Activated T-cell treated with anti-CD3 and anti-CD28 coated beads, Interleukin-2, amount 50 U/mL, for 24 hours (primary cell): ENCODE results near the gene SIRPA.

ENCODE experiments used
- DNase-seq: peaks from one replicate; pipeline ENCODE4 v3.0.0-alpha.2; 2020
- H3K27ac Mint-ChIP-seq: 2 replicates; pipeline ENCODE4 v1.8.0; 2020; ENCODE audit warnings: mild to moderate bottlenecking, mixed read lengths
- H3K27me3 Mint-ChIP-seq: 2 replicates; pipeline ENCODE4 v1.8.0; 2020; ENCODE audit warnings: mixed read lengths
- H3K36me3 Mint-ChIP-seq: 2 replicates; pipeline ENCODE4 v1.8.0; 2020; ENCODE audit warnings: low read depth, mixed read lengths
- H3K4me1 Mint-ChIP-seq: 2 replicates; pipeline ENCODE4 v1.8.0; 2020; ENCODE audit warnings: low read depth, mixed read lengths
- H3K4me3 Mint-ChIP-seq: 2 replicates; pipeline ENCODE4 v1.8.0; 2020; ENCODE audit warnings: mild to moderate bottlenecking, moderate library complexity, mixed read lengths
- H3K9me3 Mint-ChIP-seq: 2 replicates; pipeline ENCODE4 v1.8.0; 2020; ENCODE audit warnings: mixed read lengths

SIRPA gene

DNA sequence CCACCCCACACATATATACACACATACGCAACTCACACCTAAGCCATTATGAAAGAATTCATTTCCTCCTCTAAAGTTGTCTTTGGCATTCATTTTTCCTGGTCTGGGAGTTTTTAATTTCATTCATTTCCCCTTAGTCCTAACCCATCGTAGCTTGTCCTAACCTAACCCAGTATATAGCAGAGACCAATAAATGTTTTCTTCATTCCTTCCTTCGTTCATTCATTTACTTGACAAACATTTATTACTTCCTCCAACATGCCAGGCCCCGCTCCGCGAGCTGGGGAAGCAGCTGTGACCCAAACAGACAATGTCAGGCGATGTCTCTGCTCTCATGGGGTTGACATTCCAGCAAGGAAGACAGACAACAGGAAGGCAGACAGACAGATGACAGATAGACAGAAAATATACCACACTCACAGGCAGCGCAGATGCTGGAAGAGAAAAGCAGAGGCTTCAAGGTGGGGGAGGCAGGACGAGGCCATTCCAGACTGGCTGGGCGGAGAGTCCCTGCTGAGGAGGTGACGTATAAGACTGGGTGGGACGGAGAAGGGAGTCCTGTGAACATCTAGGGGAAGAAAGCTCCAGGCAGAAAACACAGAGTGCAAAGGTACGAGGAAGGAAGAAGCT lies 33.7 kb upstream of the SIRPA start:
- Mint-ChIP-seq H3K4me3 (no peak overlapping the region), H3K9me3 (no peaks in the 10 kb centered on the region), H3K27me3 (peaks cover 20% of the 10 kb centered on the region), H3K36me3 (no peaks in the 10 kb centered on the region), H3K4me1 (no peaks in the 10 kb centered on the region), H3K27ac (no peak overlapping the region)
- DNase-seq = no peak

- Mint-ChIP-seq H3K36me3 (no peaks in the 10 kb centered on the region), H3K9me3 (no peaks in the 10 kb centered on the region), H3K27ac (no peak overlapping the region), H3K4me3 (no peak overlapping the region), H3K4me1 (no peaks in the 10 kb centered on the region), H3K27me3 (peaks cover 24% of the 10 kb centered on the region)
- no peak for DNase-seq
These were observed 33.1 kb upstream of the SIRPA start for GRCh38 chr20:1861996-1862662.

GRCh38 chr20:1862663-1863053 lies 32.5 kb upstream of the SIRPA start:
- Mint-ChIP-seq H3K4me3 (no peak overlapping the region), H3K9me3 (no peaks in the 10 kb centered on the region), H3K36me3 (no peaks in the 10 kb centered on the region), H3K27ac (no peak overlapping the region), H3K4me1 (no peaks in the 10 kb centered on the region), H3K27me3 (peaks cover 27% of the 10 kb centered on the region)
- no peak for DNase-seq

DNA sequence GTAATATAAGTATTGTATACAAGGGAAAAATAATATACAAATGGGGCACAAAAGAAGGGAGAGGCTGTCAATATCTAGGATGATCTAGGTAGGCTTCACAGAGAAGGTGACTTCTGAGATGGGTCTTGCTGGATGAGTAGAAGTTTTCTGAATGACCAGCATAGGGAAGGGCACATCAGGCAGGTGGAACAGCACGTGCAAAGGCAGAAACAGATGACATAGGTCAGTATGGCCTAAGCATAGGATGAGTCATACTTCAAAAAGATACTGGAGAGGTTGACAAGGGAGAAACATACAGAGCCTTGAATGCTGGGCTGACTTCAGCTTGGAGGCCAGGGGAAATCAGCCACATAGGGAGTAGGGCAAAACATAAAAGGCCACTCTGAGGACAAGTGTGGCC lies 31.9 kb upstream of the SIRPA start:
- Mint-ChIP-seq H3K27me3 (peaks cover 27% of the 10 kb centered on the region), H3K27ac (no peak overlapping the region), H3K4me1 (no peaks in the 10 kb centered on the region), H3K9me3 (no peaks in the 10 kb centered on the region), H3K4me3 (no peak overlapping the region), H3K36me3 (no peaks in the 10 kb centered on the region)
- DNase-seq = no peak

GRCh38 chr20:1866834-1867233 lies 28.4 kb upstream of the SIRPA start:
- DNase-seq = no peak
- peaks cover 47% of the 10 kb centered on the region for H3K27me3 Mint-ChIP-seq
- no peak overlapping the region for H3K4me3 Mint-ChIP-seq
- no peaks in the 10 kb centered on the region for H3K36me3 Mint-ChIP-seq
- no peaks in the 10 kb centered on the region for H3K9me3 Mint-ChIP-seq
- no peaks in the 10 kb centered on the region for H3K4me1 Mint-ChIP-seq
- H3K27ac Mint-ChIP-seq = no peak overlapping the region

- Mint-ChIP-seq H3K4me3 (no peak overlapping the region), H3K4me1 (no peaks in the 10 kb centered on the region), H3K27me3 (peaks cover 52% of the 10 kb centered on the region), H3K36me3 (no peaks in the 10 kb centered on the region), H3K27ac (no peak overlapping the region), H3K9me3 (no peaks in the 10 kb centered on the region)
- no peak for DNase-seq
These were observed 27.5 kb upstream of the SIRPA start for GRCh38 chr20:1867495-1868260.

DNA sequence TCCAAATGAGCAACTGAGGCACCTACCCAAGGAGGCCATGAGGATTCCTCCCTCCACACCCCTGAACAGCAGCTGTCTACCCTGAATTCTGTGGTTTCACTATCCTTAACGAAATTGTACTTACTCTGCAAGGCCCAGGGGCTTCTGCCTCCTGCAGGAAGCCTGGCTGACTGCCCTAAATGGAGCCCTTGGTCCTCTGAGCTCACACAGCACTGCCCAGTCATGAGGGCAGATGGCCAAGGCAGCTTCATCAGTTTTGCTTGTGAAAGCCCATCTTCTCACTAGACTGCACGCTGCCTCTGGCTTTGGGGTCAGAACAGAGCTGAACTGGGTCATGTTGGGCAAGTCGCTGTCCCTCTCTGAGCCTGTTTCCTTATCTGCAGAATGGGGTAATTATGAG lies 26.4 kb upstream of the SIRPA start:
- no peaks in the 10 kb centered on the region for H3K4me1 Mint-ChIP-seq
- H3K27ac Mint-ChIP-seq = no peak overlapping the region
- H3K36me3 Mint-ChIP-seq = no peaks in the 10 kb centered on the region
- peaks cover 48% of the 10 kb centered on the region for H3K27me3 Mint-ChIP-seq
- no peak for DNase-seq
- no peak overlapping the region for H3K4me3 Mint-ChIP-seq
- H3K9me3 Mint-ChIP-seq = no peaks in the 10 kb centered on the region

GRCh38 chr20:1870323-1870722 lies 24.9 kb upstream of the SIRPA start:
- H3K4me3 Mint-ChIP-seq = no peak overlapping the region
- H3K9me3 Mint-ChIP-seq = no peaks in the 10 kb centered on the region
- DNase-seq = no peak
- H3K4me1 Mint-ChIP-seq = no peaks in the 10 kb centered on the region
- no peaks in the 10 kb centered on the region for H3K36me3 Mint-ChIP-seq
- no peak overlapping the region for H3K27ac Mint-ChIP-seq
- H3K27me3 Mint-ChIP-seq = peaks cover 48% of the 10 kb centered on the region

- H3K9me3 Mint-ChIP-seq = no peaks in the 10 kb centered on the region
- H3K36me3 Mint-ChIP-seq = no peaks in the 10 kb centered on the region
- DNase-seq = no peak
- no peaks in the 10 kb centered on the region for H3K4me1 Mint-ChIP-seq
- peaks cover 48% of the 10 kb centered on the region for H3K27me3 Mint-ChIP-seq
- no peak overlapping the region for H3K27ac Mint-ChIP-seq
- no peak overlapping the region for H3K4me3 Mint-ChIP-seq
These were observed 24.2 kb upstream of the SIRPA start for GRCh38 chr20:1870792-1871550.

DNA sequence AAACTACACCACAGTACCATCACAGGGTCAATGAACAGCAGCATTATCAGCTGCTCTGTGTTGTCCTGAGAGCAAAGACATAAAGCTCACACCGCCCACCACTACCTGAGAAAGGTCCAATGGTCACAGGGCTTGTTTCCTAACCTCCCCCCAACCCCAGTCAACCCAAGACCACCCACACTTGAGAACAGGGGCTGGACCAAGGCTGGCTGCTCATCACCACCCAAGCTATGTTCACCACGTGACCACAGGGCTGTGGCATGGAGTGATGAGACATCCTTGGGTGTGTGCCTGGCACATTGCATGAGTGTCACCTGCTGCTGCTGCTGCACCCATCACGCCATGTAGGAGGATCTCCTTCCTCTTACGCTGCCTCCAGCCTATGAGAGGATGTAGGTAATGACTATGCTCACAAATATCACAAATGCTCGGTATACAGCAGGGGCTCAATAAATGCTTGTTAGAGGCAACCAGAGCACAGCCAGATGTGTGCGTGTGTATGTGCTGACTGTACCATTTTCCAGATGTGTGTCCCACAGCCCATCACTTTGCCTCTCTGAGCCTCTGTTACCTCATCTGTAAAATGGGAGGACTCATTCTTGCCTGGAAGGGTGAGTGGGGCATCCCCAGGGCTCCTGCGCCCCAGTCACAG lies 23.3 kb upstream of the SIRPA start:
- Mint-ChIP-seq H3K36me3 (no peaks in the 10 kb centered on the region), H3K4me1 (no peaks in the 10 kb centered on the region), H3K27me3 (peaks cover 42% of the 10 kb centered on the region), H3K27ac (no peak overlapping the region), H3K9me3 (no peaks in the 10 kb centered on the region), H3K4me3 (no peak overlapping the region)
- no peak for DNase-seq

DNA sequence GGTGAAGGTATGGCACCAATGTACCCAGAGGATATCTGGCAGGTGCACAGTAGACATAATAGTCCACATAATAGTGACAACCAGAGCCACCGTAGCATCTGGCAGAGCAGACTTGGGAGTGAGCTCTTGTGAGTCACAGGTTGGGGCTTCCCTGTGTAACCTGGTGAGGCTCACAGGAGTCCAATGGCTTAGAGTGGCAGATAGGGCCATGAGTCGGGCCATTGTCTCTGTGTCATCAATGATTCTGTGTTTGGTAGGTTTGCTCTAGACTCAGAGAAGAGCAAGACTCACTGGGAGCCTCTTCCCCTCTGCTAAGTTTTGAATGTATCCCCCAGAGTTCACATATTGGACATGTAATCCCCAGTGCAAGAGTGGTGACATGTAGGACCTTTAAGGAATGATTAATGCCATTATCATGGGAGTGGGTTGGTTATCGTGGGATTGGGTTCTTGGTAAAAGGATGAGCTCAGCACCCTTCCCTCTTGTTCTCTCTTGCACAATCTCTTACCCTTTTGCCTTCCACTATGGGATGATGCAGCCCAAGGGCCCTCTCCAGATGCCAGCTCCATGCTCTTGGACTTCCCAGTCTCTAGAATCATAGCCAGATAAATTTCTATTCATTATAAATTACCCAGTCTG lies 22.6 kb upstream of the SIRPA start:
- Mint-ChIP-seq H3K4me1 (no peaks in the 10 kb centered on the region), H3K9me3 (no peaks in the 10 kb centered on the region), H3K36me3 (no peaks in the 10 kb centered on the region), H3K27ac (no peak overlapping the region), H3K4me3 (no peak overlapping the region), H3K27me3 (peaks cover 38% of the 10 kb centered on the region)
- DNase-seq = no peak

DNA sequence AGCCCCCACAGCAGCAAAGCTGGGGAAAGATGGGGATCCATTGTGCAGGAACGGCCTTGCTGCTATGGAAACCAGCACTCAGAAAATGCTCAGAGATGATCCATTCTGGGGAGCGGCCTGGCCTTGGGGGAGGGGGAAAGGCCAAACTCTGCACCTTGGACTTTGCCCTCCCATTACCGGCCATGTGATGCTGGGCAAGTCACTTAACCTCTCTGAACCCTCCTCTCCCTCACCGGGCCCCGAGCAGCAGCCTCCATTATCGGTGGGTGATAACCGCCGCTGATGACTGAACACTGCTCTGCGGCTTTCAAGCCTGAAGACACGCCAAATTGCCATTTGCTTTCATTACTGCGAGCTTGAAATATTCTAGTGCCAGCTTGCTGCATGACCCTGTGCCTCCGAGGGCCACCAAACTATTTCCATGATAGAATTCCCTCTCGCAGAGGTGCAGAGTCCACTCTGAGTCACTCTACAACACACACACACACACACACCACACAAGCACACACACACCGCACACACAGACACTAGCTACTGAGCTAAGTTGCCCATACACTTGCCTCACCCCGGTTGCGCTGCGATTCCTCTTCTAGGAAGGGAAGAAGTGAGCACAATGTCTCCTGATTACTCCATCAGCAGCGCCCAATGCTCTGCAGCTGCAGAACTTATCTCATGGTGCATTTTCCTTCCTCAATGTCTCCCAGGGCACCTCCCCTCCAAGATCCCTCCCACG lies 20.6 kb upstream of the SIRPA start:
- no peaks in the 10 kb centered on the region for H3K36me3 Mint-ChIP-seq
- H3K4me1 Mint-ChIP-seq = no peaks in the 10 kb centered on the region
- H3K4me3 Mint-ChIP-seq = no peak overlapping the region
- H3K27ac Mint-ChIP-seq = no peak overlapping the region
- no peak for DNase-seq
- peaks cover 26% of the 10 kb centered on the region for H3K27me3 Mint-ChIP-seq
- H3K9me3 Mint-ChIP-seq = no peaks in the 10 kb centered on the region

DNA sequence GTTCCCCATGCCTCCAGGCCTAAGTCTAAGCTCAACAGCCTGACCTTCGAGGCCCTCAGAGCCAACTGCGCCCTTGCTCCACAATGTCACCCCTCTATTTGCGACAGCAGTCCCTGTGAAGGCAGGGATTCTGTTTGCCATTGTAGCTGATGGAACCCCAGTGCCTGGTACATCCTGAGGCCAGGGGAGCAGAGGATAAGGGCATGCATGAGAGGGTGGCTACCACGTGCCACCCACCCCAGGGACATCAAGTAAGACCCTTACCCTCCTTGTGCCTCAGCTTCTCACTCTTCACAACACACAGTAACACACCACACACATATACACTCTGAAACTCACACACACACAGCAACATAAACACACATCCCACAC lies 20.0 kb upstream of the SIRPA start:
- Mint-ChIP-seq H3K27ac (no peak overlapping the region), H3K36me3 (no peaks in the 10 kb centered on the region)

More for the DNA sequence above, 20.0 kb upstream of the SIRPA start:
- Mint-ChIP-seq H3K27me3 (peaks cover 21% of the 10 kb centered on the region), H3K4me1 (no peaks in the 10 kb centered on the region), H3K9me3 (no peaks in the 10 kb centered on the region), H3K4me3 (no peak overlapping the region)
- DNase-seq = no peak
